GM12864 (cell line): ENCODE data around the gene CDKN2D.
"Not testable (repeated sequence)": the region's sequence is repeated elsewhere in the genome, so short reads cannot be mapped to it uniquely, and the experiment has no call there.

Source experiments
- DNase-seq: peaks from one replicate; pipeline ENCODE4 v3.0.0-alpha.2; 2011; ENCODE audit warnings: low read depth
- H3K4me3 ChIP-seq: 2 replicates; pipeline ENCODE4 v1.5.1; 2011; ENCODE audit warnings: mild to moderate bottlenecking, low read depth, low read length, control low read depth
- TF ChIP-seq, protein P1 (sequence below): IDR thresholded peaks from 2 replicates; pipeline ENCODE4 v1.5.1; 2011; ENCODE audit warnings: low read depth, mild to moderate bottlenecking, moderate library complexity, low read length, control low read depth, inconsistent platforms; ENCODE audit errors: missing control alignments

CDKN2D gene

DNA sequence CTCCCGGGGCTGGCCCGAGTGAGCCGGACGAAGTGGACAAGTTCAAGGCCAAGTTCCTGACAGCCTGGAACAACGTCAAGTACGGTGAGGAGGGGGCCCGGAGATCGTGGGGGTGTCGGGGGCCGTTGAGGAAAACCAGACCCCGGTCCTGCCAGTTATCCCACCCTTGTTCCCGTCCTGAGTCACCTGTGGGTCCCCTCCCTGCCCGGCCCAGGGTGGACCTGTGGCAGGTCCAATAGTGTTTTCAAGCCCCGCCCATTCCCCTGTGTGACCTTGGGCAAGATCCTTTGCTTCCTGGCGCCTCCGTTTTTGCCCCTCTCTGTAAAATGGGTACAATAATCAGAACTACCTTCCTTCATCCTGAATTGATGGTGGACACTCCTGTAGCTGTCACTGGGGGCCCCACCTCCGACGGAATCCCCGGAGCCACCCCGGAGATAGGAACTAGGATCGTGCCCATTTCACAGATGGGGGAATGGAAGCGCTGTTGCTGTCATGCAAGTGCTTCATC is 24.5 kb downstream of the CDKN2D start:
- TF ChIP-seq, protein P1, sequence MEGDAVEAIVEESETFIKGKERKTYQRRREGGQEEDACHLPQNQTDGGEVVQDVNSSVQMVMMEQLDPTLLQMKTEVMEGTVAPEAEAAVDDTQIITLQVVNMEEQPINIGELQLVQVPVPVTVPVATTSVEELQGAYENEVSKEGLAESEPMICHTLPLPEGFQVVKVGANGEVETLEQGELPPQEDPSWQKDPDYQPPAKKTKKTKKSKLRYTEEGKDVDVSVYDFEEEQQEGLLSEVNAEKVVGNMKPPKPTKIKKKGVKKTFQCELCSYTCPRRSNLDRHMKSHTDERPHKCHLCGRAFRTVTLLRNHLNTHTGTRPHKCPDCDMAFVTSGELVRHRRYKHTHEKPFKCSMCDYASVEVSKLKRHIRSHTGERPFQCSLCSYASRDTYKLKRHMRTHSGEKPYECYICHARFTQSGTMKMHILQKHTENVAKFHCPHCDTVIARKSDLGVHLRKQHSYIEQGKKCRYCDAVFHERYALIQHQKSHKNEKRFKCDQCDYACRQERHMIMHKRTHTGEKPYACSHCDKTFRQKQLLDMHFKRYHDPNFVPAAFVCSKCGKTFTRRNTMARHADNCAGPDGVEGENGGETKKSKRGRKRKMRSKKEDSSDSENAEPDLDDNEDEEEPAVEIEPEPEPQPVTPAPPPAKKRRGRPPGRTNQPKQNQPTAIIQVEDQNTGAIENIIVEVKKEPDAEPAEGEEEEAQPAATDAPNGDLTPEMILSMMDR: no peak
- no peak for DNase-seq
- peak overlapping the region; percentile 86 for H3K4me3 ChIP-seq

DNA sequence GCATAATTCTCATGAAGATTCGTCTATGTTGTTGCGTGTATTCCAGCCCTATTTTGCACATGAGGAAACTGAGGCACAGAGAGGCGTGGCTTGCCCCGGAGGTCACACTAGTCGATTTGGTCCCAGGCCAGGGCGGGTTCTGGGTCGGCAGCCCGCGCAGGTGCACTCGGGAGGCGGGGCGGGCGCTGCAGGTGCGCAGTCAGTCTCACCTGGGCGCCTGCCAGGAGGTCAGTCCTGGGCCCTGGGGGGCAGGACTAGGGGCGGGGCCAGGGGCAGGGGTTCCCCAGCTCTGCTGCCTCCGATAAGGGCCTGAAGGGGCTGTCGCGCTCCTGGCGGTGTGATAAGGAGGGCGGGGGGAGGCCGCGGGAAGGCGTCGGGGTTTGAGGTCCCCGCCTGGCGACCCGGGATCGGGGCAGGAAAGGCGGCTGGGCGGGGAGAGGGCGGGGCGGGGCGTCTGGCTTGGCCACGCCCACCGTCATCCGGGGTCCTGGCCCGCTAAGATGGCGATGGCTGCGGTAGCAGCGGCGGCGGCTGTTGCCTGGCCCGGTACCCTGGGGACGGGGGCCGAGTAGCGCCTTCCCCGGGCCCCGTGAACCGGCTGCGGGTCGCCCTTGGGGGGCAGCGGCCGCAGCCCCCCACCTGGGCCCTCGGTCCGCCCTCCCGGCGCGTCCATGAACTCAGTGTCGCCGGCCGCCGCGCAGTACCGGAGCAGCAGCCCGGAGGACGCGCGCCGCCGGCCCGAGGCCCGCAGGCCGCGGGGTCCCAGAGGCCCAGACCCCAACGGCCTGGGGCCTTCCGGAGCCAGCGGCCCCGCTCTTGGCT is 25.1 kb downstream of the CDKN2D start, which contains the start of gene ATG4D:
TSS of gene ATG4D (plus strand) at position 485 of the 822 bp plus-strand sequence. CDS start at position 672, 187 bp downstream.
- peak within 1 kb of the TSS; percentile 86 for H3K4me3 ChIP-seq
- TF ChIP-seq, protein P1: no peak
- DNase-seq: no peak

DNA sequence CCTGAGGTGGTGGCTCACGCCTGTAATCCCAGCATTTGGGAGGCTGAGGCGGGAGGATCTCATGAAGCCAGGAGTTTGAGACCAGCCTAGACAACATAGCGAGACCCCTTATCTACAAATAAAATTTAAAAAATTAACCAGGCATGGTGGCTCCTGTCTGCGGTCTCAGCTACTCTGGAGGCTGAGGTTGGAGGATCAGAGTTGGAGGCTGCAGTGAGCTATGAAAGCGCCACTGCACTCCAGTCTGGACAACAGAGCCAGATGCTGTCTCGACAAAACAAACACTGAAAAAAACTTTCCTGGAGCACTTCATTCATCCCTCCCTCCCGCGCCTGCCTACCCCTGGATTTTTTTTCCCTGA is 25.7 kb downstream of the CDKN2D start:
- TF ChIP-seq, protein P1: no peak
- no peak for DNase-seq
- 0 out of 2 replicates have a peak overlapping the region, but pooled peaks have one; percentile 86 for H3K4me3 ChIP-seq

DNA sequence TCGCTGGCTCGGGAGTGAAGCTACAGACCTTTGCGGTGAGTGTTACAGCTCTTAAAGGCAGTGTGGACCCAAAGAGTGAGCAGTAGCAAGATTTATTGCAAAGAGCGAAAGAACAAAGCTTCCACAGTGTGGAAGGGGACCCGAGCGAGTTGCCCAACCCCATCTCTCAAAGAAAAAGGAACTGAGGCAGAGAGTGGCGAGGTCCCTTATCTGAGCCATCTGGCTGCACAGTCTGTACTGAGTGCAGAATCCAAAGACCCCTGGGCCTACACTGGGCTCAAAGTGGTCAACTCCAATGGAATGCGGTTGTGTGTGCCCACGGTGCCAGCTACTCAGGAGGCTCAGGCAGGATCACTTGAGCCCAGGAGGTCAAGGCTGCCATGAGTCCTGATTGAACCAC is 29.8 kb downstream of the CDKN2D start:
- not testable (repeated sequence) for DNase-seq, H3K4me3 ChIP-seq

DNA sequence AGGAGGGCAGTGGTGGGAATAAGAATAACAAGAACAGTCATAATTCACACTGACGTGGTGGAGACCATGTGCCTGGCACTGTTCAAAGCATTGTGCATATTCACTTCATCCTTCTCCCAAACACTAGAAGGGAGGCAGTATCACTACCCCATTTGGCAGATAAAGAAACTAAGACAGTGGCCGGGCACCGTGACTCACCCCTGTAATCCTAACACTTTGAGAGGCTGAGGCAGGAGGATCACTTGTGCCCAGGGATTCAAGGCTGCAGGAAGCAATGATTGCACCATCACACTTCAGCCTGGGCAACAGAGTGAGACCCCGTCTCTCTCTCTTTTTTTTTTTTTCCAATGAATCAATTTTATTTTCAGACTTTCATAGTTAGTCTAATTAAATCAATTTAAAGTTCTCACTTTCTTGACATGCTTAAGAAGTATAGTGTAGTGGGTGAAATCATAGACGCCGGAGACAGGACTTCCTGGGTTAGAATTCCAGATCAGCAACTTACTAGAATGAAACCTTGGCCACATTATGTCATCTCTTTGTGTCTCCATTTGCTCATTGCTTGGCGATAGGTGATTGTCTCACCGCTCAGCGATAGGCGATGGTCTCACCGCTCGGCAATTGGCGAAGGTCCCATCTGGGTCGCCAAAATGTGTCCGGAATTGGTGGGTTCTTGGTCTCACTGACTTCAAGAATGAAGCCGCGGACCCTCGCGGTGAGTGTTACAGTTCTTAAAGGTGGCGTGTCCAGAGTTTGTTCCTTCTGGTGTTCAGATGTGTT is 30.4 kb downstream of the CDKN2D start:
- TF ChIP-seq, protein P1: no peak
- H3K4me3 ChIP-seq: no peak overlapping the region
- DNase-seq: no peak

DNA sequence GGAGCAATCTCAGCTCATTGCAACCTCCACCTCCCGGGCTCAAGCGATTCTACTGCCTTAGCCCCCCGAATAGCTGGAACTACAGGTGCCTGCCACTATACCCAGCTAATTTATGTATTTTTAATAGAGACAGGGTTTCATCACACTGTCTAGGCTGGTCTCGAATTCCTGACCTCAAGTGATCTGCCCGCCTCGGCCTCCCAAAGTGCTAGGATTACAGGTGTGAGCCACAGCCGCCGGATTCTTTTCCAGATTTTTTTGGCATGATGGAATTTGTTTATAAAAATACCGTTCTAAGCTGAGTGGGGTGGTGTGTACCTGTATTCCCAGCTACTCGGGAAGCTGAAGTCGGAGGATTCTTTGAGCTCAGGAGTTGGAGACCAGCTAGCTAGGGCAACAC is 31.1 kb downstream of the CDKN2D start:
- H3K4me3 ChIP-seq: no peak overlapping the region
- TF ChIP-seq, protein P1: no peak

DNA sequence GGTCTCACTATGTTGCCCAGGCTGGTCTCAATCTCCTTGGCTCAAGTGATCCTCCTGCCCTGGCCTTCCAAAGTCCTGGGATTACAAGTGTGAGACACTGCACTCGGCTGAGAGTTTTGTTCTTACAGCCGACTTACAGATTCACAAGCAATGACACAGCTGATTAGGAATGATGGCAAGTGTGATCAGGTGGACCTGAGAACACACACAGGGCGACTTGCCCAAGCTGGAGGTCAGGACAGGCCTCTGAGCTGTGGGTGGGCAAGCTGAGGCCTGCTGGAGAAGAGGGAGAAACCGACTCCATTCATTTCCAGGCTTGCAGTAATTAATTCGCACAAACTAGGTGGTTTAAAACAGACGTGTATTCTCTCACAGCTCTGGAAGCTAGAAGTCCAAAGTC is 33.2 kb downstream of the CDKN2D start:
- TF ChIP-seq, protein P1: no peak
- no peak for DNase-seq
- H3K4me3 ChIP-seq: no peak overlapping the region

More for the DNA sequence above, 31.1 kb downstream of the CDKN2D start:
- DNase-seq: no peak
